Amniotic epithelial cell (primary cell): Measurements from ENCODE around the gene PARD3B.
A peak's percentile ranks its signal among the peaks of the same experiment; 100 is the strongest.
"Not testable (repeated sequence)": the region's sequence is repeated elsewhere in the genome, so short reads cannot be mapped to it uniquely, and the experiment has no call there.

Source experiments
- DNase-seq: peaks from one replicate; pipeline ENCODE4 v3.0.0-alpha.2; 2010; ENCODE audit warnings: low read depth

PARD3B gene

DNA sequence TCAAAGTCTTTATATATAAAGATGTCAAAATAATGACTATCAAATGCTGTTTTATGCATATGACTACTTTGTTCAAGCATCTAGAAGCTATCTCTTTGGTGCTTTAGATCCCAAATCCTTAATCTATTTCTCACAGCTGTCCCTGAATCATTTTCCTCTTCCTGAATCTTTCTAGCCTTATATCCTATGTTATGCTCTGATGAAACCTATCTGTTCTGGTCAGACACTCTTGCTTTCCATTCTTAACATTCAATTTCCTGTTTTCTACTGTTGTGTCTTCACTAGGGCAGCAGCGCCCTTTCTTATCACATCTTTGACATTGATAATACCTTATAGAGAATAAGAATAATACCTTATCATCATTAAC, 6.3 kb upstream of the PARD3B start:
- DNase-seq = no peak

DNA sequence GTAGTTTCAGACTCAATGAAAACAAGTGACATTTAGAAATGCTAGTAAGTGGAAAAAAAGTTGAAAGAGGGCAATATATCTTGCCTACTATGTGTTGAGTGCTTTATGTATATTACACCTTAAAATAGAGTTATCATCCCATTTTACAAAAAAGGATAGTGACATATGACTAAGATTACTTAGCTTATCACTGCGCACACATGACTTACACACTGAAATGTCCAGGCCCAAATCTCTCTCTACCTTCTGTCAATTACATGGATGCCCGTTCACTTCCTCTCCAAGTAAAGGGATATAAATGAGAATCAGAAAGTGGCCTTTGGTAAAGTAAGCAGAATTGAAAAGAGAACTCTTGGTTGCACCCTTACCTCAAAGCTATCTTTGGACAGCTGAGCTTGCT, 3.6 kb upstream of the PARD3B start:
- DNase-seq = no peak

DNA sequence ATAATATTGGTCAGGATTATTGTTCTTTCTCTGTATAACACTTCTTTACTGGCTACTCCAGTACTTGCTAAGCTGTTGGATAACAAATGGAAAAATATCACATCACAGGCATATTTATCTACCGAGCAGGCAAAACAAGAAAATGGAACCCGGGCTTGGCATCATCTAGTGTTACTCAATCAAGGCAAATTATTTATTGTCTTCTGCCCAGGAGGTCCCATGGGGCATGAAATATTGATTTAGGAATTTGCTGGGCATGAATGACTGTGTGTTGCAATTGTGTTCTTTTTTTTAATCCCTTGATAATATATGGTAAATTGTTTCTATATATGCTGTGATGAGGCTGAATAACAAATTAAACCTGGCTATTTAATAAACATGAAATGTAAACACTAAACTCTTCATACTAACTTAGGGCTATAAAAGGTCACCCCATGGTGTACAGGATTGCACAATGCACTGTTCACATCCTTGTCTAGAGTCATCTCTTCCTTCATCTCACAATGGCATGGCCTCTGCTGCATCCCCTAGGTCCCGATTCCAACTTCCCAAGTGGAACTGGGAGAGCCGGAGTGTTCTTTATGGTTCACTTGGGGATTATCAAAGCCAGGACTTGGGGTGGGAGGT, 2.2 kb upstream of the PARD3B start:
- DNase-seq = no peak

DNA sequence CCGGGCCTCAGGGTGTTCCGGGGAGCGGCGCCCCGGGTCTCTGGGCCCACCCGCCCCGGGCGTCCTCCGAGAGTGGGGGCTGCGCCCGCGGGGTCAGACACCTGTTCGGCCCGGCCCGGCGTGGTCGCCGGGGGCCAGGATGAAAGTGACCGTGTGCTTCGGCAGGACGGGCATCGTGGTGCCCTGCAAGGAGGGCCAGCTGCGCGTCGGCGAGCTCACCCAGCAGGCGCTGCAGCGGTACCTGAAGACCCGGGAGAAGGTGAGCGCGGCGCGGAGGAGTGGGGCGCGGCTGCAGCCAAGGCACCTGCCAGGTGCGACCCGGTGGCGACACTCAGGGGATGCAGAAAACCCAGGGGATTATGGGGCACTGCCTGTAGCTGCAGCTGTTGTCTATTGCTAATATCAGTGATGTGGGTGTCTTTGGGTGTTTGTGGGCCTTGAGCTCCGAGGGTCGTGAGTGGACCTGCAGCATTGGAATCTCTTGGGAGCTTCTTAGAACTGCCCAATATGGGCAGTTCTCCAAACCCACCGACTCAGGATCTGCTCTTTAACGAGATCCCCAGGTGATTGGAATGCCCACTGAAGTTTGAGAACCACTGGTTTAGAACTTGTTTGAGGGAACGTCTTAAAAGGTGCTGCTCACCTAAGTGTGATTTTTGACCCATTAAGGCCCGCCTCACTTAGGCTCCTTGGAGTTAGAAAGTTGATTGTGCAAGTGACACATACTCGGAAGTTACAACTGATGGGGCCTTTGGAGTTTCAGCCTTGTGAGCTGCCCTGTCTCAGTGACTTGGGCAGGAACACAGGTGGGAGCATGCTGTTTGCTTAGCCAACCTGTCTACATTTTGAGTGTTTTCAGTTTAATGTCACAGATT, 823 bp downstream of the PARD3B start:
- DNase-seq = no peak

DNA sequence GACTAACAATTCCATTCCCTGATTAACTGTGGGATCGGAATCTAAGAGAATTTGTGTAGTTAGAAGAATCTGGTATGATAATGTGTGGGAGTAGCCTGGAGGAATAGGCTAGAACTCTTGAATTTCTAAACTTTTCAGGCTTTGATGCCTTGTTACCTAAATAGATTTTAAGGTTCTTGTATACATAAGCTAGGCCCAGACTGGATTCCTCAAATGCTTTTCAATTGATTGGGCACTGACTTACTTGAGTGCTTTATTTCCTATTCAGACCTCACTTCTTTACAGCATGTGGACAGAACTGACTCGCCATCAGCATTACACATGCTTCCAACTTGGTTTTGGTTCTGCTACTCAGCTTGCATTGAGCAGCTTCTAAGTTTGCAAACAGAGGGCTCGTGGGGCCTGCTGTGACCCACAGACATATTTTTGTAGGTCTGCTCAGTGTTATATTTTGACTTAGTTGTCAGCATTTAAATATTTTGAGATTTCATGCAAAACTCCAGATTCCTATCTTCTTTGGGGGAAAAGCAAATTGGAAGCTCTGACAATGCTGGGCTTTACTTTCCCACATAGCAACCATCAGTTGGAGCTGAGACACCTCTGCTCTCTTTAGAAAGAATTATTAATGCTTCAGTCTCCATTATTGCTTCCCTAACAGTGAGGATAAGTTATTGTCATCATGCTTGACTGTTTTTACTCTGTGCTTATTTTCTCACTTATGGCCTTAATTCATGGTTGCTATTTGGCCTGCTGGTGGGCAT, 5.7 kb downstream of the PARD3B start:
- DNase-seq = peak; percentile 82

DNA sequence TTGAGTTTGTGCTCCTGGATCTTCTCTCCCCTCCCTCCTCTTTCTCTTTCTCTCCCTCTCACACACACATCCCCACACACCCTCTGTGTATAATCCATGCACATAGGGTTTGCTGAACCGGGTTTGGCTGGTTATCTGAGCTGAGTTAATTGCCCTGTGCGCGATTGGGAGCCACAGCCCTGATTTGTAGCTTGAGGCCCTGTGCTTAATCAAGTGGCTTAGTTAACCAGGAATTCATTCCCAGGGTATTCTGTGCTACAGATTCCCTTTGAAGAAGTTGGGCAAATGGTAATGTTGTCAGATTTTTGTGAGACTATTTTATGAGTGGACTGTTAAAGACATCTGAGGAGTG, 6.2 kb downstream of the PARD3B start:
- no peak for DNase-seq

DNA sequence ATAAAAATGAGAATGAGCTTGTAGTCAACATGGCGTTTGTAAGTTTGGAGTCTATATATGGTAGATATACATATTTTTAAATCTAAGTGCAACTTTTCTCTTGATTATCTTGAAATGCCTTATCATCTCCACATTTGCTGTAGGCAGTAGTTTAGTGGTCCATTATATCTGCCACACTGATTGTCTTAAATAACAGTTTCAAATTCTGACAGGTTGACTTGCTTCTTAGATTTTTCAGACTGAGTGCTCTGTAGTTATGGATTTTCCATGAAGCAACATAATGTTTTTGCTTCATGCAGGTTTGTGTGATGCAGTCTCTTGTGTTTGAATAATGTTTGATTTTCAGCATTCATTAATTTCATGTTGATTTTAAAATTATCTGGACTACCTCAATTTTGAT, 12.3 kb downstream of the PARD3B start:
- DNase-seq = no peak

DNA sequence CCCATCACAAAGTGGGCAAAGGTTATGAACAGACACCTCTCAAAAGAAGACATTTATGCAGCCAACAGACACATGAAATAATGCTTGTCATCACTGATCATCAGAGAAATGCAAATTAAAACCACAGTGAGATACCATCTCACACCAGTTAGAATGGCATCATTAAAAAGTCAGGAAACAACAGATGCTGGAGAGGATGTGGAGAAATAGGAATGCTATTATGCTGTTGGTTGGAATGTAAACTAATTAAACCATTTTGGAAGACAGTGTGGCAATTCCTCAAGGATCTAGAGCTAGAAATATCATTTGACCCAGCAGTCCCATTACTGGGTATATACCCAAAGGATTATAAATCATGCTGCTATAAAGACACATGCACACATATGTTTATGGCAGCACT, 14.1 kb downstream of the PARD3B start:
- DNase-seq = not testable (repeated sequence)

DNA sequence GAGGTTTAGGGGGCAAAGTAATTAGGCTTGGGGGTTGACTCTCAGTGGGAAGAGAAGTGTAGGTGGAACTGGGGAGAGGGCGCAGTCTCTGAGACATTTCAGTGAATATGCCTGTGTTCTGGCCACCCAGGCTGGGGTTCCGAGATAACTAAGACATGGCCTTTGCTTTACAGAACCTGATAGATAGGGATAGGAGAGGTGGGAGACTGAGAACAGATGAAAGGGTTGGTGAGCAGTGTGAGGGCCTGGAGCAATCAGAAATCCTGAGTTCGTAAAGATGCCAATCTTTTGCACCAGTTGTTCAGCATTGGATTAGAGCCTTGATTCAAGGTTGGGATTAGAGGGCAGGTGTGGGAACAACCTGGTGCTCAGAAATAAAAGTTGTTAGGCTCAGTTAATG, 15.6 kb downstream of the PARD3B start:
- DNase-seq = no peak

DNA sequence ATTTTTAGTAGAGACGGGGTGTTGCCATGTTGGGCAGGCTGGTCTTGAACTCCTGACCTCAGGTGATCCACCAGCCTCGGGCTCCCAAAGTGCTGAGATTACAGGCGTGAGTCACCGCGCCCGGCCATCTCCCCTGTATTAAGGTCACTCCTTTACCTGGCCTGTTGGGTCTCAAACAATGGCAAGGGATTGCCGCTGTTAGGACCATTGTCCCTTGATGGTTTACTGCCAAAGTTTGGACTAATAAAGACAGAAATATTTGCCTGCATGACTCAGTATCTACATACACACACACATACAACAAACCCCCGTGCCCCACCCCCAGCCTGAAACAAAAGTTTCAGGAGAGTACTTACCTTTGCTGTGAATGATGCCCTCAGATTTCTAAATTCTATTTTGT, 16.5 kb downstream of the PARD3B start:
- no peak for DNase-seq

DNA sequence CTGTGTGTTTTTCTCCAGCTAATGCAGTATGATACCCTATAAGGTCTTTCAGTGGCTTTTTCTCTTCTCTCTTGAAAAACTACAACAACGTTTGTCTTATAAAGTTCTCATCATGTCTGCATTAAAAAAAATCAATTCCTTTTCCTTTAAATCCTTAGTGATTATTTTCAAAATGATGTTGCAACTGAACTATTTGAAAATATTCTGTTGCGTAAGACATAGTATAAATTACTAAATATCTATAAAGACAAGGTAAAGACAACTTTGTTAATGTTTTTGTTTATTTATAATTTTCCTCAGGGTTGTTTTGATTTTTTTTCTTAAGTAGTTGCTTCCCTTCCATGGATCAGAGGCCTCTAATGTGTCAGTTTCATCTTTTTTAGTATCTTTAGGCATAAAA, 21.2 kb downstream of the PARD3B start:
- DNase-seq = no peak

DNA sequence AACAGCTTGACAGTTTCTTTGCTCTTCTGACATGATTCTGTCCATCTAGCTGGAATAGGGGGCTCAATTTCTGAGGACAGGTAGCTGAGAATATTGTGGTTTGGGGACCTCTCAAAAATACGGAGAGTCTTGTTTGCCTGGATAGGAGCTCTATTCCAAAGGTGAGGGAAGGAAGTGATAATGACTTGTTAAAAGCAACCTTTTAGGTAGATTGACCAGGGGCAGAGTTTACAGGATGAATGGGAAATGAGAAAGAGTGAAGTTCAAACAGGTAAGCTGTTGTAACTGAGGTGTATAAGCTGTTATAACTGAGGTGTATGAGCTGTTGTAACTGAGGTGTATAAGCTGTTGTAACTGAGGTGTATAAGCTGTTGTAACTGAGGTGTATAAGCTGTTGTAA, 25.1 kb downstream of the PARD3B start:
- DNase-seq = no peak

DNA sequence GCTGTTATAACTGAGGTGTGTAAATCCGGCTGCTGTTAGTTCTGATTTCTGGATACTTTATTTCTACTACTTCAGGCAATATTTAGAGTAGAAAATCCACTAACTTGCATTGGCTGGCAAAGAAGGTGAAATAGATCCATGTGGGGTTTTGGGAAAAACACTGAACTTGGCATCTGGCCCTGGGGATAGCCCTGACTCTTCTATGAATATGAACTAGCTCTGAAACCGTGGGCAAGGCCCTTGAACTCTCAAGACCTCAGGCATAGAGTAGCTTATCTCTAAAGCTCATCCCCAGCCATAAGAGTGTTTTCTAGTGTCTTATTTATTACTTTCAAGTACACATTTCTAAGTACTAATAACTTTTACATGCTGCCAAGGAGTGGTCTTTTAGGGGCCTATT, 25.8 kb downstream of the PARD3B start:
- no peak for DNase-seq

DNA sequence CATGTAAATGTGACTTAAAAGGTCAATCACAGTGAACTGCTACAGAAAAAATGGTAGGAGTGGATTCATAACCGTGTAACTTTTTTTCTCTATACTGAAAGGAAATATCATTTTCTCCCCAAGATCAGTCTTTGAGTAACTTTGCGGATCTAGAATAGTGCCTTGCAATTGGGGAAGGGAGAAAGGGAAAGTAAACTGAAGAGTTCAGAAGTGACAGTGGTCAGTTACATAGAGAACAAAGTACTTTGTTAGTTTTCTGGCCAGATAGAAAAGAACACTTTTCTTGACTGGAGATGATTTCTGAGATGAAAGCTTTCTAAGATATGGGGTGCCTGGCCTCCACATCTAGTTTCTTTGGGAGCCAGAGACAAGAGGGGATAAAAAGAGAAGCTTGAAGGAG, 26.6 kb downstream of the PARD3B start:
- no peak for DNase-seq

DNA sequence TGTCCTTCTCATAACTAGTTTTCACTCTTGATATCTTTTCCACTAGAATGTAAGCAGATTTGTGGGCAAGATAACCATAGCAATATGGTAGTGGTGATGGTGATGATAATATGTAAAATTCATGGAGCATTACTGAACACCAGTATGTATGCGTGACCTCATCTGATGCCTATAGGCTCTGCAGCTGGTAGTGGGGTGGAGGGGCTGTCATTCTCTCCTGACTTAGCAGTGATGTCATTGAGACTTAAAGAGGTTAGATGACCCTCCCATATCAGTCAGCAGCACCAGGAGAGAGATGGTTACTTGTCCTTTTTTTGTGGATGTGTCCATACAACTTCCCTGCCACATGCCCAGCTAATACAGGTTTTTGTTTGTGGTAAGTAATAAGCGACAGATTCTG, 27.9 kb downstream of the PARD3B start:
- no peak for DNase-seq

DNA sequence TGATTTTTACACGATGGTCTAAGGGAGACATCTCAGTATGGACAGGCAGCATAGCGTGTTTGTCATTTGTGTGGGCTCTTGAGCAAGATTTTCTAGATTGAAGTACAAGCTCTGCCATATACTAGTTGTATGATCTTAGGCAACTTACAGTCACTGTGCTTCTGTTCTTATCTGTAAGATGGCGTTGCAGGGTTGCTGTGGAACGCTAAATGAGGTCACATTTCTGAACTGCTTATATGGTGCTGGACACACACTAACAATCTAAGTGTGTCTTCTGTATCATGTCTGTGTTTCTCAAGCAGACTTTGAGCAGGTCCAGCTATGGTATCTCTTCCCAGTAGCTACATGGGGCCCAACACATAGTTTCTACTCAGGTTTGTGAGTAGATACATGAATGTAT, 29.2 kb downstream of the PARD3B start:
- DNase-seq = peak; percentile 37

DNA sequence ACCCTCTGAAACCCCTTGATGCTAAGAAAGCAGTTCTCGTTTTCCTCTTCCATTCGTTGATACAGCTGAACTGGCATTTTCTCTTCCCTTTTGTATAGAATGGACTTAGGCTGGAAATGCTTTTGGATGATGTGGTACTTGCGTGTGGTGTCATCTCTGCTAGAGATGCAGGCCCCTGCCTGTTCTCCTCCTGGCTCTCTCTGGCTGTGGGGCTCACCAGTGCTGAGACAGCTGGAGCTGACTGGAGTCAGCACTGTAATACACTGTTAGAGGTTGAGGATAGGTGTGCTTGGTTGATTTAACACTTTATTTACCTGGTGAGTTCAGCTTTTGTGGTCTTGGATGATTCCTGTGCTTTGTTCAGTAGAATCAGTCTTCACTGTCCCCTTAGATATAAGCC, 30.2 kb downstream of the PARD3B start:
- no peak for DNase-seq

DNA sequence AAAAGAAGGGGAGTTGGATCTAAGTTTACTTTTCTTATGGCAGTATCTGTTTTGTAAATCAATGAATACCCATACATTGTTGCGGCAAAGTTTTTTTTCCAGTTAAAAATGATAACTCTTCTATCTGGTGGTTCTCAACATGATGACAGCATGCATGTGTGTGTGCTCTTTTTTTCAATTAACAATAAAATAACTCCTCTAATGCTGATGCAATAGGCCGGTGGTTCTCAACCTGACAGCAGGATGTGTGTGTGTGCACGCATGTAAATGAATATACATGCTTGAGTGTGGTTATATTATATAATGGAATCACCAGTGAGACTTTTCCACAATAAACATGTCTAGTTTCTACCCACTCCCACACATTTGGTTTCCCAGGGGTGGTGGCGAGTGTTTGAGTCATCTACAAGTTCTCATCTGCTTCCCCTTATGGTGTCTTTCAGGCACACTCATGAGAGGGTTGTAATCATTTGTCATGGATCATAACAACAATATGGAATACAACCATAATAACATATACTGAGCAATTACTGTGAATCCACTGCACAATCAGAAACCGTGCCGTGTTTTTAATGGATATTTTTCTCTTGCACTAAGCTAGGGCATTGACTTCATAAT, 31.2 kb downstream of the PARD3B start:
- DNase-seq = peak; percentile 15

DNA sequence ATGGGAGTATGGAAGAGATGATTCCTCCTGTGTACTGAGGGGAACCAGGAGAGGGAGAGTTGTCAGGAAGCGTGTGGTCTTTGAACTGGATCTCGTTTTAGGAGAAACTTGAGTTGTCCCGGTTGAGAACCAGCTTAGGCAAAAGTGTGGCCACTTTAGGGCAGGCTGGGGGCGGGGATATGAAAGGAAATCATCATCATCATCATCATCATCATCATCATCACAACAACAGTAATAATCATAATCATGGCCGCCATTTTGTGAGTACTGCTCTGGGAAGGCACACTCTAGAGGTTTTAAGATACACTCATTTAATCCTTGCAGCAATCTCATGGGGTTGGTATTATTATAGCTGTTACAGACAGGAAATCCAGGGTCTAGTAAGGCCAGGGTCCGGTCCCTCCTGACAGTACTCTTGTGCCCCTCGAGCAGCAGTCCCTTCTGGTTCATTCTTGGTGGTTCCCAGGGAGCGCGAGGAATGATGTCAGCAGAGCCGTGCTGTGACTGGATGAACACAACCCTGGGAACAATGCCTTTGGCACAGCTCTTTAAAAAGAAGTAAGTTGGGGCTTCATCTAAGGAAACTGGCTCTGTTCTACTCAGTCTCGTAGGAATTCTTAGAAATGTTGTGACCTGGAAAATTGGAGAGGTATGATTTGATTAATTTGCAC, 33.8 kb downstream of the PARD3B start:
- DNase-seq = no peak

DNA sequence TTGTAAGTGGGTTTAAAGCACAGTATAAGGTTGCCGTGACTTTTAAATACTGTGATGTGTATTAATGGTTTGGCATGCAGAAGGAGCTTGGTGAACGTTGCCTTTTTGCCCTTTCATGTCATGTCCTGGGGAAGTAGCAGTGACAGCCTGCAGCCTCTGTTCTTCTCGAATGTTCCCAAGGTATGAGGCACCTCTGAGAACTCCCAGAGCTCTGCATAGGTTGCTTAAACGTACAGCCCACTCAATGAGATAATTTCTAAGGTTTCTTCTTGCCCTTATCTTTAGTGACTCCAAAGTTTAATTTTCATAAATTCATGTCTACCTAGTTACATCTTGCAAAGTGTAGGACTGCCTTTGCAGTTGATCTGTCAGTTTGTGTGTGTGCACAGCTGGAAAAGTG, 36.7 kb downstream of the PARD3B start:
- DNase-seq = no peak

DNA sequence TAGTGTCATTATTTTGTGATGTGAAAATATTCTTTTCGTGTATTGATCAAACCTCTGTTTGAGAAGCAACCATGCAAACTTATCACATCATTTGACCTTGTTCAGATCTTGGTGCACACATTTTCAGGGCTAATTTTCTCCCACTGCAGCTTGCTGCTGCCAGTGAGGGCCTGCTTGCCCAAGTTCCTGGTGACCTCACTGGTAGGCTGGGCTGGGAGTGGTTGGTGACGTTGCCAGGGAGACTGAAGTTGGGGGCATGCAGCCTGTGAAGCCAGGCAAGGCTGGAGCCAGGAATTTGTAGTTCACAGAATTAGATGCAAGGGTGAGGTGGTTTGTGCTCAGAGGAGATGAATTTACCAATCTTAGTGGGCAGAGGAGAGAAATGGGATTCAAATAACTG, 38.5 kb downstream of the PARD3B start:
- no peak for DNase-seq

DNA sequence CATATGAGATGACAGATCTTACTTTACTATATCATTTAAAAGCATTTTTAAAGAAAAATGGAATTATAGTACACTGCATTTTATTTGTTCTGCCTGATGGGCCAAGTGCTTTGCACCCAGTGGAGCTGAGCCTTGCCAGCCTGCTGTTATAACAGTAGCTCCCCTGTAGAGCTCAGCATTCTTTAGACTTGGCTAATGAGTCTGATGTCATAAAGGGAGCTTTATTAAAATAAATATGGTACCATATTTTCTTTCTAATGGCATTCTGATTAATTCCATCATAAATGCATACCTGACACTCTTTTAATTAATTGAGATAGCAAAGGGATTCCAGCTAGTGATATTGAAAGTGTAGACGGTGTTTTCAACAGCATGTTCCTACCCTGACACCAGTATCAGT, 40.7 kb downstream of the PARD3B start:
- DNase-seq = peak; percentile 16
